GM12878 (cell line): ENCODE results near the gene NPSR1. TPM values are rescaled to one million over a fixed set of nuclear protein-coding genes. Genes with fewer than 3 reads are reported as not detected.
"Not testable (repeated sequence)": the region's sequence is repeated elsewhere in the genome, so short reads cannot be mapped to it uniquely, and the experiment has no call there.

ENCODE experiments used
- ATAC-seq: fragments of 200-7000 bp; cut with Tn5 transposase; 3 replicates; pipeline ENCODE4 v1.9.1; 2020; ENCODE audit warnings: mild to moderate bottlenecking, moderate library complexity
- BruUV-seq: library from RNA; stranded (reverse); fragments of 400-500 nt; replicated peaks from 2 replicates; lab custom pipeline; 2021; lab: Mats Ljungman, UMichigan
- CTCF ChIA-PET: fragments of 300-600 bp; sonication (Branson Sonifier 250); formaldehyde crosslinking; extraction: SDS; loops from one replicate; lab custom pipeline; 2021; ENCODE audit warnings: inconsistent platforms; lab: Yijun Ruan, JAX
- POLR2A ChIA-PET: fragments of 350-600 bp; formaldehyde crosslinking; extraction: SDS; loops from one replicate; lab custom pipeline; 2021; ENCODE audit warnings: inconsistent platforms; lab: Charles Lee
- RAD21 ChIA-PET: fragments of 300-600 bp; sonication (Branson Sonifier 250); formaldehyde crosslinking; loops from one replicate; lab custom pipeline; 2023; ENCODE audit warnings: antibody characterized with exemption; ENCODE audit not compliant: unreplicated experiment; lab: Charles Lee
- SMC1A ChIA-PET: fragments of 300-600 bp; sonication (Branson Sonifier 250); formaldehyde crosslinking; loops from one replicate; lab custom pipeline; 2023; ENCODE audit not compliant: unreplicated experiment, uncharacterized antibody; lab: Charles Lee
- DNase-seq: peaks from one replicate; pipeline ENCODE4 v3.0.0-alpha.2; 2011; ENCODE audit warnings: low read depth, low spot score
- FAIRE-seq: peaks from 3 replicates; lab custom pipeline; 2011; peaks lifted over from hg19 to GRCh38; lab: Jason Lieb, UNC
- H2AFZ ChIP-seq: 2 replicates; pipeline ENCODE4 v1.6.0; 2011; ENCODE audit warnings: low read depth, low read length, control low read depth; ENCODE audit not compliant: control insufficient read depth
- H3K27ac ChIP-seq: 2 replicates; pipeline ENCODE4 v1.5.1; 2011; ENCODE audit warnings: control low read depth; ENCODE audit not compliant: control insufficient read depth, insufficient read depth
- H3K27me3 ChIP-seq, 2 experiments: replicated peaks in 1 of 2; 2 replicates each; pipeline versions ENCODE4 v1.6.0 to v1.6.1; 2011; ENCODE audit warnings: low read length in 1 of 2; ENCODE audit not compliant: control insufficient read depth in 2 of 2, insufficient read depth in 2 of 2
- H3K36me3 ChIP-seq, 2 experiments: 2 replicates each; pipeline ENCODE4 v1.5.1; 2011; ENCODE audit warnings: low read length in 1 of 2; ENCODE audit not compliant: control insufficient read depth in 2 of 2, insufficient read depth in 2 of 2
- H3K4me1 ChIP-seq: 2 replicates; pipeline ENCODE4 v1.6.1; 2011; ENCODE audit warnings: mild to moderate bottlenecking, low read length, moderate library complexity, mixed read lengths; ENCODE audit not compliant: control insufficient read depth, insufficient read depth
- H3K4me2 ChIP-seq: 2 replicates; pipeline ENCODE4 v1.6.0; 2011; ENCODE audit warnings: control low read depth; ENCODE audit not compliant: control insufficient read depth, insufficient read depth
- H3K4me3 ChIP-seq: fragments of 200-600 bp; sonication (generic); 2 replicates; pipeline ENCODE4 v1.5.1; 2016
- H3K79me2 ChIP-seq: 2 replicates; pipeline ENCODE4 v1.6.0; 2011; ENCODE audit warnings: low read length; ENCODE audit not compliant: control insufficient read depth, insufficient read depth
- H3K9ac ChIP-seq: 2 replicates; pipeline ENCODE4 v1.8.0; 2011; ENCODE audit warnings: low read length, control low read depth, mixed read lengths; ENCODE audit not compliant: control insufficient read depth, insufficient read depth
- H3K9me3 ChIP-seq: replicated peaks from 3 replicates; pipeline ENCODE4 v1.5.1; 2011; ENCODE audit warnings: mild to moderate bottlenecking, low read length; ENCODE audit not compliant: control insufficient read depth, insufficient read depth
- H4K20me1 ChIP-seq: 2 replicates; pipeline ENCODE4 v1.6.0; 2011; ENCODE audit not compliant: control insufficient read depth, insufficient read depth
- ATF7 ChIP-seq: fragments of 450-650 bp; IDR thresholded peaks from 2 replicates; pipeline ENCODE4 v1.6.1; 2016; ENCODE audit warnings: low read depth, mild to moderate bottlenecking
- IRF3 ChIP-seq: fragments of 450-650 bp; IDR thresholded peaks from 2 replicates; pipeline ENCODE4 v1.6.1; 2014; ENCODE audit warnings: mild to moderate bottlenecking
- MYB ChIP-seq: fragments of 150-350 bp; IDR thresholded peaks from 2 replicates; pipeline ENCODE4 v1.6.1; 2014; ENCODE audit warnings: mild to moderate bottlenecking, low read depth, low read length, borderline replicate concordance
- SPI1 ChIP-seq: IDR thresholded peaks from 2 replicates; pipeline ENCODE4 v1.6.1; 2011; ENCODE audit warnings: low read depth, mild to moderate bottlenecking, low read length, moderate library complexity, borderline replicate concordance; ENCODE audit not compliant: insufficient read depth
- WGBS: methylation state at CpG from one replicate; pipeline ENCODE4 v1.1.6; 2016; ENCODE audit warnings: low lambda C conversion rate; ENCODE audit not compliant: insufficient replicate concordance, insufficient coverage; ENCODE audit errors: missing lambda C conversion rate; 5-methylcytosine and 5-hydroxymethylcytosine counted together
- in situ Hi-C: fragments of 300-500 bp; cut with MboI; formaldehyde crosslinking; loops from 9 replicates; pipeline ENCODE4 v1.14.3; 2018; ENCODE audit warnings: mixed read lengths
- intact Hi-C: fragments of 100-400 bp; cut with micrococcal nuclease; formaldehyde crosslinking; loops from one replicate; pipeline ENCODE4 v1.14.2; 2022; ENCODE audit not compliant: unreplicated experiment
- polyA plus RNA-seq, 11 experiments: library from polyadenylated mRNA; depleted of rRNA in 4 of 11; unstranded in 6 of 11; stranded (reverse) in 5 of 11; fragments of >200 nt; fragmentation: Nextera tagmentation in 4 of 11; fragmentation: Illumina TruSeq in 1 of 11; extraction: Ambion mirVana in 4 of 11; extraction: Trizol in 1 of 11; gene quantifications; 1 replicate in 1 of 11; 2 replicates in 10 of 11; pipeline versions ENCODE4 v1.2.1 to v1.2.3, GENCODE V29; 2011 to 2016; ENCODE audit warnings: inconsistent platforms in 2 of 11, missing spikeins in 2 of 11, low read depth in 1 of 11
- total RNA-seq, 4 experiments: library from RNA; depleted of rRNA in 3 of 4; stranded (reverse); fragments of >200 nt in 3 of 4; fragmentation: Illumina TruSeq in 1 of 4; extraction: Trizol in 1 of 4; gene quantifications; 2 replicates each; pipeline versions ENCODE4 v1.2.1 to v1.2.3, GENCODE V29; 2013 to 2021

Gene NPSR1
- total and polyA plus RNA-seq, 10 of the 15 experiments (the other 5 are each of a cell fraction or from before 2014, with no cell fraction given) = 0.20 TPM; not detected in 9

- RAD21 ChIA-PET = no interaction called here
These were observed 149.7 kb downstream of the NPSR1 start for GRCh38 chr7:34807548-34808340.

GRCh38 chr7:34814203-34814842 is 156.3 kb downstream of the NPSR1 start:
- ATAC-seq, H4K20me1 ChIP-seq, H3K4me1 ChIP-seq, RAD21 ChIA-PET, in situ Hi-C loops, H3K27ac ChIP-seq, POLR2A ChIA-PET, H3K9ac ChIP-seq, CTCF ChIA-PET, BruUV-seq, intact Hi-C loops, H3K4me3 ChIP-seq, H3K27me3 ChIP-seq, H3K79me2 ChIP-seq, FAIRE-seq, H3K4me2 ChIP-seq, H3K36me3 ChIP-seq, DNase-seq, SMC1A ChIA-PET, H3K9me3 ChIP-seq, H2AFZ ChIP-seq: not testable (repeated sequence)
- 27% methylated on average over 6 of the region's 7 CpGs for WGBS

More at GRCh38 chr7:34807548-34808340, 149.7 kb downstream of the NPSR1 start:
- FAIRE-seq (no peak), DNase-seq (no peak), ATAC-seq (peak; percentile 63)
- BruUV-seq = no TSS peak
- no peaks in the 10 kb centered on the region for H3K79me2 ChIP-seq
- H3K4me3 ChIP-seq = no peak overlapping the region
- H3K27ac ChIP-seq = no peak overlapping the region
- WGBS = 6% methylated on average over 7 of the region's 7 CpGs
- SMC1A ChIA-PET = interaction anchor here (0.7 to 0.9 kb wide), 3 partner anchors 11 to 50 kb away, joined by 3 read pairs; no protein-coding TSS in a partner anchor
- H3K4me2 ChIP-seq = no peak overlapping the region
- in situ Hi-C loops (no loop called here), intact Hi-C loops (no loop called here)
- CTCF ChIA-PET = interaction anchor here (1.1 kb wide), 1 partner anchor 16 kb away, joined by 3 read pairs; no protein-coding TSS in a partner anchor
- H3K4me1 ChIP-seq = no peaks in the 10 kb centered on the region
- no peak overlapping the region for H3K9ac ChIP-seq
- POLR2A ChIA-PET = no interaction called here
- no peaks in the 10 kb centered on the region for H3K9me3 ChIP-seq
- H2AFZ ChIP-seq = no peak overlapping the region
- H4K20me1 ChIP-seq = no peaks in the 10 kb centered on the region
- no peaks in the 10 kb centered on the region for H3K36me3 ChIP-seq
- H3K27me3 ChIP-seq = no peaks in the 10 kb centered on the region
- peak; percentile 62; the same call in 1 of the 2 replicates for TF ChIP-seq SPI1
- TF ChIP-seq IRF3 = no peak
- TF ChIP-seq MYB = no peak
- TF ChIP-seq ATF7 = 0 out of 2 replicates have a peak, but pooled peaks have one; percentile 27
